HCT116 (cell line): ENCODE measurements around the gene TGM2. TPM values are rescaled to one million over a fixed set of nuclear protein-coding genes. Genes with fewer than 3 reads are reported as not detected.

Source experiments
- ATAC-seq: fragments of 200-7000 bp; cut with Tn5 transposase; 2 replicates; pipeline ENCODE4 v1.9.1; 2020; ENCODE audit warnings: mild to moderate bottlenecking, moderate library complexity
- BruUV-seq: library from RNA; stranded (reverse); fragments of 400-500 nt; replicated peaks from 2 replicates; lab custom pipeline; 2021; lab: Mats Ljungman, UMichigan
- CTCF ChIA-PET: fragments of 300-600 bp; sonication (Branson Sonifier 250); formaldehyde crosslinking; loops from one replicate; lab custom pipeline; 2021; ENCODE audit warnings: antibody characterized with exemption; lab: Charles Lee
- POLR2A ChIA-PET: fragments of 300-600, 350-600 bp; sonication (Branson Sonifier 250); formaldehyde crosslinking; loops from one replicate; lab custom pipeline; 2021; ENCODE audit warnings: antibody characterized with exemption; lab: Charles Lee
- RAD21 ChIA-PET, 2 experiments: fragments of 300-600 bp; sonication (Branson Sonifier 250); formaldehyde crosslinking; loops; one replicate each; lab custom pipeline; 2023; ENCODE audit warnings: low total read pairs in 2 of 2; ENCODE audit not compliant: uncharacterized antibody in 2 of 2, unreplicated experiment in 2 of 2, low non-redundant PET in 1 of 2; lab: Charles Lee
- DNase-seq: peaks from one replicate; pipeline ENCODE4 v3.0.0-alpha.2; 2010; ENCODE audit warnings: low read depth, low spot score
- H2AFZ ChIP-seq: fragments of 200-600 bp; shearing (Covaris generic), sonication (generic); 2 replicates; pipeline ENCODE4 v1.6.1; 2017; ENCODE audit warnings: low read depth, mixed run types, mixed read lengths, antibody characterized with exemption, low read length; ENCODE audit not compliant: poor library complexity, severe bottlenecking
- H3K27ac ChIP-seq: 2 replicates; pipeline ENCODE4 v1.5.1; 2012; ENCODE audit warnings: low read depth, low read length
- H3K27me3 ChIP-seq: fragments of 200-600 bp; sonication (generic); 2 replicates; pipeline ENCODE4 v1.6.1; 2016; ENCODE audit warnings: mixed run types, low read length, mixed read lengths; ENCODE audit not compliant: insufficient read depth
- H3K36me3 ChIP-seq, 2 experiments: fragments of 200-500 bp in 1 of 2; fragments of 200-600 bp in 1 of 2; sonication (Bioruptor generic) in 1 of 2; sonication (generic) in 1 of 2; 2 replicates each; pipeline versions ENCODE4 v1.5.1 to v1.6.1; 2014 to 2016; ENCODE audit warnings: low read length in 2 of 2, inconsistent platforms in 1 of 2, mixed read lengths in 1 of 2, mixed run types in 1 of 2; ENCODE audit not compliant: insufficient read depth in 2 of 2, control insufficient read depth in 1 of 2
- H3K4me1 ChIP-seq, 2 experiments: fragments of 200-600 bp in 1 of 2; sonication (generic) in 1 of 2; 2 replicates each; pipeline versions ENCODE4 v1.5.1 to v1.6.1; 2012 to 2017; ENCODE audit warnings: low read length in 2 of 2, inconsistent platforms in 1 of 2, mild to moderate bottlenecking in 1 of 2, mixed read lengths in 1 of 2, mixed run types in 1 of 2, moderate library complexity in 1 of 2; ENCODE audit not compliant: insufficient read depth in 2 of 2, control insufficient read depth in 1 of 2
- H3K4me2 ChIP-seq: fragments of 200-600 bp; sonication (generic); 2 replicates; pipeline ENCODE4 v1.6.1; 2017; ENCODE audit warnings: mixed run types, low read length, mixed read lengths
- H3K4me3 ChIP-seq, 2 experiments: fragments of 200-600 bp in 1 of 2; sonication (generic) in 1 of 2; replicated peaks in 1 of 2; 2 replicates each; pipeline ENCODE4 v1.5.1; 2011 to 2016; ENCODE audit warnings: low read length in 2 of 2, control low read depth in 1 of 2, low read depth in 1 of 2, mild to moderate bottlenecking in 1 of 2, mixed read lengths in 1 of 2, mixed run types in 1 of 2
- H3K79me2 ChIP-seq: fragments of 200-600 bp; sonication (generic); 2 replicates; pipeline ENCODE4 v1.6.1; 2017; ENCODE audit warnings: mild to moderate bottlenecking, mixed run types, low read length, moderate library complexity, mixed read lengths; ENCODE audit not compliant: insufficient read depth
- H3K9ac ChIP-seq: fragments of 200-600 bp; sonication (generic); 2 replicates; pipeline ENCODE4 v1.6.1; 2016; ENCODE audit warnings: low read length, mixed read lengths
- H3K9me2 ChIP-seq: fragments of 200-600 bp; sonication (generic), shearing (Covaris generic); 2 replicates; pipeline ENCODE4 v1.6.1; 2017; ENCODE audit warnings: mixed run types, mild to moderate bottlenecking, moderate library complexity; ENCODE audit not compliant: insufficient read depth
- H3K9me3 ChIP-seq, 2 experiments: fragments of 200-500 bp in 1 of 2; fragments of 200-600 bp in 1 of 2; sonication (Bioruptor generic) in 1 of 2; sonication (generic) in 1 of 2; 2 replicates each; pipeline ENCODE4 v1.6.1; 2014 to 2017; ENCODE audit warnings: low read length in 2 of 2, mixed read lengths in 2 of 2, inconsistent platforms in 1 of 2, low read depth in 1 of 2, mild to moderate bottlenecking in 1 of 2, mixed run types in 1 of 2, moderate library complexity in 1 of 2; ENCODE audit not compliant: control insufficient read depth in 1 of 2, insufficient read depth in 1 of 2
- H4K20me1 ChIP-seq: fragments of 200-600 bp; sonication (generic), shearing (Covaris generic); 2 replicates; pipeline ENCODE4 v1.6.1; 2017; ENCODE audit warnings: mixed run types, mild to moderate bottlenecking, moderate library complexity; ENCODE audit not compliant: insufficient read depth
- EGR1 ChIP-seq: IDR thresholded peaks from 2 replicates; pipeline ENCODE4 v1.6.1; 2012; ENCODE audit warnings: low read depth
- EZH2phosphoT487 ChIP-seq: fragments of 200-600 bp; IDR thresholded peaks from 2 replicates; pipeline ENCODE4 v1.6.1; 2018; ENCODE audit warnings: antibody characterized with exemption, borderline replicate concordance
- JUND ChIP-seq: IDR thresholded peaks from 2 replicates; pipeline ENCODE4 v1.6.1; 2012
- RAD21 ChIP-seq: IDR thresholded peaks from 2 replicates; pipeline ENCODE4 v1.6.1; 2012; ENCODE audit warnings: low read depth, mild to moderate bottlenecking
- YY1 ChIP-seq: IDR thresholded peaks from 2 replicates; pipeline ENCODE4 v1.6.1; 2011; ENCODE audit warnings: low read length, low read depth, moderate library complexity, mild to moderate bottlenecking; ENCODE audit not compliant: insufficient replicate concordance; ENCODE audit errors: extremely low read depth
- ZNF274 ChIP-seq: fragments of 200-500 bp; sonication (Bioruptor generic); IDR thresholded peaks from 2 replicates; pipeline ENCODE4 v1.6.1; 2014; ENCODE audit warnings: mild to moderate bottlenecking, low read depth, low read length, inconsistent platforms
- intact Hi-C: fragments of 100-400 bp; cut with micrococcal nuclease; formaldehyde crosslinking; loops from 2 replicates; pipeline ENCODE4 v1.10.0; 2022
- total RNA-seq: library from RNA; stranded (reverse); gene quantifications from one replicate; pipeline ENCODE4 v1.2.1, GENCODE V29; 2021; ENCODE audit not compliant: unreplicated experiment
- TF ChIP-seq, protein P1 (sequence below), 3 experiments: fragments of 200-600 bp in 1 of 3; sonication (generic) in 1 of 3; IDR thresholded peaks in 2 of 3; conservative IDR thresholded peaks in 1 of 3; 2 replicates each; pipeline ENCODE4 v1.5.1; 2012 to 2017; ENCODE audit warnings: low read depth in 2 of 3, low read length in 2 of 3, antibody characterized with exemption in 1 of 3, borderline replicate concordance in 1 of 3, control low read depth in 1 of 3, mild to moderate bottlenecking in 1 of 3, mixed read lengths in 1 of 3, mixed run types in 1 of 3, moderate library complexity in 1 of 3; ENCODE audit not compliant: insufficient read depth in 1 of 3

The TGM2 gene
- total RNA-seq, 1 experiment from 2014 or later, result 6.1 TPM

DNA sequence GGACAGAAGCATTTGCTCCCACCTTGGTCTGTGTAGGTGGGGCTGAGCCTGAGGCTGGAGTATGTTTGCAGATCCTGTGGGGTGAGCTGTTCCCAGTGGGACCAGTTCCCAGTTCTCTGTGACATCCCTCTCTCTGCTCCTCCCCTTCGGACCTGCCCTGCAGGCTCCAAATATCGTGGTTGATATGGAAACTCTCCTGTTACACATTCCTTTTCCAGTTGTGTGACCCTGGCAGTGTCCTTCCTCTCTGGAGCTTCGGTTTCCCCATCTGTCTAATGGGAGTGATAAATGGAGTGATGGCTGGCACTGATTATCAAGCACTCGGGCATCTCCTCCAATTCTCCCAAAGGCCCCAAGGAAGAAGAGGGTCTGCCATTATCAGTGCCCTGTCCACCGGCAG lies 15.7 kb upstream of the TGM2 start (continued):
- TF ChIP-seq YY1, result no peak

- Histone ChIP-seq H3K9ac (no peak overlapping the region), H3K27ac (no peak overlapping the region), H3K4me1 (peaks cover 10 to 28% of the 10 kb centered on the region in 2 experiments), H3K79me2 (no peaks in the 10 kb centered on the region), H3K27me3 (no peaks in the 10 kb centered on the region), H3K4me3 (no peak overlapping the region), H3K9me3 (no peaks in the 10 kb centered on the region), H3K36me3 (no peaks in the 10 kb centered on the region), H3K9me2 (no peaks in the 10 kb centered on the region), H3K4me2 (no peak overlapping the region), H2AFZ (no peak overlapping the region), H4K20me1 (no peaks in the 10 kb centered on the region)
- intact Hi-C loops, result no loop called here
- RAD21 ChIA-PET, result no interaction called here
- CTCF ChIA-PET, result no interaction called here
- no peak for ATAC-seq
- DNase-seq, result no peak
- no TSS peak for BruUV-seq
- TF ChIP-seq EGR1 (no peak), RAD21 (no peak), EZH2phosphoT487 (no peak), JUND (no peak), ZNF274 (no peak)
- TF ChIP-seq, protein P1, sequence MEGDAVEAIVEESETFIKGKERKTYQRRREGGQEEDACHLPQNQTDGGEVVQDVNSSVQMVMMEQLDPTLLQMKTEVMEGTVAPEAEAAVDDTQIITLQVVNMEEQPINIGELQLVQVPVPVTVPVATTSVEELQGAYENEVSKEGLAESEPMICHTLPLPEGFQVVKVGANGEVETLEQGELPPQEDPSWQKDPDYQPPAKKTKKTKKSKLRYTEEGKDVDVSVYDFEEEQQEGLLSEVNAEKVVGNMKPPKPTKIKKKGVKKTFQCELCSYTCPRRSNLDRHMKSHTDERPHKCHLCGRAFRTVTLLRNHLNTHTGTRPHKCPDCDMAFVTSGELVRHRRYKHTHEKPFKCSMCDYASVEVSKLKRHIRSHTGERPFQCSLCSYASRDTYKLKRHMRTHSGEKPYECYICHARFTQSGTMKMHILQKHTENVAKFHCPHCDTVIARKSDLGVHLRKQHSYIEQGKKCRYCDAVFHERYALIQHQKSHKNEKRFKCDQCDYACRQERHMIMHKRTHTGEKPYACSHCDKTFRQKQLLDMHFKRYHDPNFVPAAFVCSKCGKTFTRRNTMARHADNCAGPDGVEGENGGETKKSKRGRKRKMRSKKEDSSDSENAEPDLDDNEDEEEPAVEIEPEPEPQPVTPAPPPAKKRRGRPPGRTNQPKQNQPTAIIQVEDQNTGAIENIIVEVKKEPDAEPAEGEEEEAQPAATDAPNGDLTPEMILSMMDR (IDR thresholded peaks at IDR 0.05 in 2 of 3, conservative IDR thresholded peaks at IDR 0.05 in 1 of 3; ENCODE audit: borderline replicate concordance in 1 of 3, insufficient read depth in 1 of 3, low read depth in 2 of 3, low read length in 2 of 3), result no peak
- POLR2A ChIA-PET, result no interaction called here
These were observed 14.8 kb upstream of the TGM2 start for GRCh38 chr20:38179846-38180245.
